Right atrium auricular region (tissue), 2 donors: Measurements from ENCODE around the gene MC1R. TPM values are rescaled to one million over a fixed set of nuclear protein-coding genes. Genes with fewer than 3 reads are reported as not detected.
"Not testable (repeated sequence)": the region's sequence is repeated elsewhere in the genome, so short reads cannot be mapped to it uniquely, and the experiment has no call there.

ENCODE experiments used
- DNase-seq: peaks from one replicate; pipeline ENCODE4 v3.0.0-alpha.2; 2019; ENCODE audit warnings: low spot score
- H3K27ac ChIP-seq, 2 donors: fragments of 200-600 bp; sonication (generic); 1 replicate in 1 of 2; 2 replicates in 1 of 2; pipeline ENCODE4 v1.5.1; 2016 to 2019
- H3K27me3 ChIP-seq, 2 donors: fragments of 200-600 bp; sonication (generic); one replicate each; pipeline versions ENCODE4 v1.5.1 to v1.6.0; 2017 to 2019
- H3K36me3 ChIP-seq: fragments of 200-600 bp; sonication (generic); one replicate; pipeline ENCODE4 v1.5.1; 2016
- H3K4me1 ChIP-seq, 2 donors: fragments of 200-600 bp; sonication (generic); one replicate each; pipeline versions ENCODE4 v1.5.1 to v1.6.0; 2017 to 2019
- H3K4me3 ChIP-seq, 2 donors: fragments of 200-600 bp; sonication (generic); 1 replicate in 1 of 2; 2 replicates in 1 of 2; pipeline ENCODE4 v1.5.1; 2017 to 2019; ENCODE audit warnings: mild to moderate bottlenecking in 1 of 2, moderate library complexity in 1 of 2
- H3K9me3 ChIP-seq, 2 donors: fragments of 200-600 bp; sonication (generic); one replicate each; pipeline ENCODE4 v1.5.1; 2019
- total RNA-seq, 2 donors: library from RNA; depleted of rRNA; stranded (reverse); fragments of >200 nt; gene quantifications; one replicate each; pipeline ENCODE4 v1.1.0, GENCODE V29; 2016
- TF ChIP-seq, protein P1 (sequence below), 2 donors: fragments of 200-600 bp; sonication (generic); IDR thresholded peaks; one replicate each; pipeline ENCODE4 v1.5.1; 2019; ENCODE audit warnings: antibody characterized with exemption in 2 of 2

MC1R gene
- total RNA-seq, 2 donors from 2014 or later: 0.63 to 1.8 TPM

DNA sequence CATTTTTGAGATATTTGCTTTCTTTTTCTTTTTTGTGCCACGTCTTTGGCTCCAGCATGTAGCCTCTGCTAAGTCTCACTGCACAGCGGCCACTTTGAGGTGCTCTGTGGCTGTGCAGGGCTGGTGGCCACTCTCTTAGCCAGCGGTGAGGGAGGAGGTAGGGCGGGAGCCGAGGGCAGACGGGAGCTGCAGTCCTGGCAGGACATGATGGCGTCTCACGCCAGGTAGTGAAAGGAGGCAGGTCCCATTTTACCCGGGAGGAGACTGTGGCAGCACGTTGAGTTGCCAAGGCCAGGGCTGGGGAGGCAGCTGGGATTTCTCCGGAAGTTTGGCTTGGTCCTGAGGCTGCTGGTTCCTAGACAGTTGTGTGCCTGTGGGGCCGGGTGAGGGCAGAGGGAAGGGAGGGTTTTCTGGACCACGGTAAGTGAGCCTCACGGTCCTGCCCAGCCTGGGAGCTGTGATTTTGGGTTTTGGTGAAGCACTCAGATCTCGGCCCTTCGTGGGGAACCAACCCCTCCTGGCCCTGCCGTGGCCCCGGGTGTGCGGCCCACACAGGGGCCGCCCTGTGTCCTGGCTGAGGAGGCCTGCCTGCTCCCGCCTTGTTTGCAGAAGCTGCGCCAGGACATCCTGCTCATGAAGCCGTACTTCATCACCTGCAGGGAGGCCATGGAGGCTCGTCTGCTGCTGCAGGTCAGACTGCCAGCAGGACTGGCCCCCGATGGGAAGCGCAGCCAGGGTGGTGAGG is 44.3 kb downstream of the MC1R start:
- TF ChIP-seq, protein P1, sequence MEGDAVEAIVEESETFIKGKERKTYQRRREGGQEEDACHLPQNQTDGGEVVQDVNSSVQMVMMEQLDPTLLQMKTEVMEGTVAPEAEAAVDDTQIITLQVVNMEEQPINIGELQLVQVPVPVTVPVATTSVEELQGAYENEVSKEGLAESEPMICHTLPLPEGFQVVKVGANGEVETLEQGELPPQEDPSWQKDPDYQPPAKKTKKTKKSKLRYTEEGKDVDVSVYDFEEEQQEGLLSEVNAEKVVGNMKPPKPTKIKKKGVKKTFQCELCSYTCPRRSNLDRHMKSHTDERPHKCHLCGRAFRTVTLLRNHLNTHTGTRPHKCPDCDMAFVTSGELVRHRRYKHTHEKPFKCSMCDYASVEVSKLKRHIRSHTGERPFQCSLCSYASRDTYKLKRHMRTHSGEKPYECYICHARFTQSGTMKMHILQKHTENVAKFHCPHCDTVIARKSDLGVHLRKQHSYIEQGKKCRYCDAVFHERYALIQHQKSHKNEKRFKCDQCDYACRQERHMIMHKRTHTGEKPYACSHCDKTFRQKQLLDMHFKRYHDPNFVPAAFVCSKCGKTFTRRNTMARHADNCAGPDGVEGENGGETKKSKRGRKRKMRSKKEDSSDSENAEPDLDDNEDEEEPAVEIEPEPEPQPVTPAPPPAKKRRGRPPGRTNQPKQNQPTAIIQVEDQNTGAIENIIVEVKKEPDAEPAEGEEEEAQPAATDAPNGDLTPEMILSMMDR (IDR thresholded peaks at IDR 0.05): no peak
- H3K27me3 ChIP-seq: no peaks in the 10 kb centered on the region
- H3K4me1 ChIP-seq: no peaks in the 10 kb centered on the region
- no peak overlapping the region for H3K4me3 ChIP-seq
- DNase-seq: no peak
- H3K36me3 ChIP-seq: peaks cover 21% of the 10 kb centered on the region
- H3K9me3 ChIP-seq: no peaks in the 10 kb centered on the region
- no peak overlapping the region for H3K27ac ChIP-seq

DNA sequence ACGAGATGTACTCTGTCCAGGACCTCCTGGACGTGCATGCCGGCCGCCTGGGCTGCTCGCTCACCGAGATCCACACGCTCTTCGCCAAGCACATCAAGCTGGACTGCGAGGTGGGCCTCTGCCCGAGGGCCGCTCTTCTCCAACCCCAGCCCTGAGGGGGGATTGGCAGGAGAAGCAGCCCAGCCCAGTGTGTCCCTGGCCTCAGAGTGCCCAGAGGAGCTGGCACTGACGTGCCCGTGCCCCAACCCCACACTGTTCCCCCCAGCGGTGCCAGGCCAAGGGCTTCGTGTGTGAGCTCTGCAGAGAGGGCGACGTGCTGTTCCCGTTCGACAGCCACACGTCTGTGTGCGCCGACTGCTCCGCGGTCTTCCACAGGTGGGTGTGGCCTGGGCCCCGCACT is 45.5 kb downstream of the MC1R start:
- Histone ChIP-seq H3K4me3 (no peak overlapping the region), H3K27me3 (no peaks in the 10 kb centered on the region), H3K9me3 (no peaks in the 10 kb centered on the region), H3K36me3 (peaks cover 10% of the 10 kb centered on the region), H3K27ac (no peak overlapping the region), H3K4me1 (no peaks in the 10 kb centered on the region)
- no peak for DNase-seq
- TF ChIP-seq, protein P1 (IDR thresholded peaks at IDR 0.05): no peak

DNA sequence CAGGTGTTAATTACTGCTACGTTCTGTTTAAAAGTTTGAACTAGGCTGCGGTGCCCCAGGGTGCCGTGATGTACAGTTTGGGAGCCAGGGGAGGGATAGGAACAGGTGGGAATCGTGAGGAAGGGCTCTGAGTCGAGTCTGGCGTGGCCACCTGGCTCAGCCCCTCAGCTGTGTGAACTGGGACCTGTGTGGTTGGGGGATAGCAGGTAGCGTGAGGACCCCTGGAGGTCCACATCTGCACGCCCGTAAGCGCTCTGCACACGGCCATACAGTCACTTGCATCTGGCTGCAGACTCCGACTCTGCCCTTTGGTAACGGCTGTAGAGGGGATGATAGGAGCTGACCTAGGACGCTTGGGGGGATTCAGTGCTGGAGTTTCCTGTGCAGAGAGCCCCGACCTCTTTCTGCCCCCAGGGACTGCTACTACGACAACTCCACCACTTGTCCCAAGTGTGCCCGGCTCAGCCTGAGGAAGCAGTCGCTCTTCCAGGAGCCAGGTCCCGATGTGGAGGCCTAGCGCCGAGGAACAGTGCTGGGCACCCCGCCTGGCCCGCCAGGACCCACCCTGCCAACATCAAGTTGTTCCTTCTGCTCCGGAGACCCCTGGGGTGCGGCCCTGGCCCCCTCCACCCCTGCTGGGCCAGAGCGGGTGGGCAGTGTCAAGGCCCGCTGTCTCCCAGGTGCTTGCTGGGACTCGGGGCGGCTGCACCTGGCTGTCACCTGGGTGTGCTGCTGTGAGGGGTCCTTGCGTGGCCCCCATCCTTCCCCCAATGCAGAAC is 47.0 kb downstream of the MC1R start:
- peaks cover 0 to under 1% of the 10 kb centered on the region in 2 donors for H3K4me1 ChIP-seq
- DNase-seq: no peak
- TF ChIP-seq, protein P1 (IDR thresholded peaks at IDR 0.05): no peak
- H3K36me3 ChIP-seq: peaks cover 8% of the 10 kb centered on the region
- H3K4me3 ChIP-seq: no peak overlapping the region
- no peak overlapping the region for H3K27ac ChIP-seq
- no peaks in the 10 kb centered on the region for H3K27me3 ChIP-seq
- H3K9me3 ChIP-seq: no peaks in the 10 kb centered on the region

DNA sequence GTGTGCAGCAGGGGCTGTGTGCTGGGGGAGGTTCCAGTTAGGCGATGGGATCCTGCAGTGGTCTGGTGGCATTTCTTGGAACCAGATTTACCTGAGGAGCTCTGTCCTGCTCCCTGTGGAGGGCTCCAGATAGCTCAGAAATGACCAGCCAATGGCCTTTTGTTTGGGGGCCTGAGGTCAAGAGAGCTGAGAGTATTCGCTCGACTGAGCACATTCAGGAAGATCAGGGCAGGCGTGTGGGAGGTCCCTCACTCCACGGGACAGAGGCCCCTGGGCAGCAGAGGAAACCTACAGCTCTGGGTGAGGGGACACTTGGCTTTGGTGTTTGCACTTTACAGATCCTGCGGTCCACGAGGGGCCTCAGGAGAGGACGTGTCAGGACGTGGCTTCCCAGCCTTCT is 48.1 kb downstream of the MC1R start:
- H3K36me3 ChIP-seq: peaks cover 4% of the 10 kb centered on the region
- no peaks in the 10 kb centered on the region for H3K27me3 ChIP-seq
- H3K27ac ChIP-seq: no peak overlapping the region
- H3K4me3 ChIP-seq: no peak overlapping the region
- H3K4me1 ChIP-seq: peaks cover 0 to 11% of the 10 kb centered on the region in 2 donors
- DNase-seq: no peak
- H3K9me3 ChIP-seq: no peaks in the 10 kb centered on the region
- TF ChIP-seq, protein P1 (IDR thresholded peaks at IDR 0.05): no peak

DNA sequence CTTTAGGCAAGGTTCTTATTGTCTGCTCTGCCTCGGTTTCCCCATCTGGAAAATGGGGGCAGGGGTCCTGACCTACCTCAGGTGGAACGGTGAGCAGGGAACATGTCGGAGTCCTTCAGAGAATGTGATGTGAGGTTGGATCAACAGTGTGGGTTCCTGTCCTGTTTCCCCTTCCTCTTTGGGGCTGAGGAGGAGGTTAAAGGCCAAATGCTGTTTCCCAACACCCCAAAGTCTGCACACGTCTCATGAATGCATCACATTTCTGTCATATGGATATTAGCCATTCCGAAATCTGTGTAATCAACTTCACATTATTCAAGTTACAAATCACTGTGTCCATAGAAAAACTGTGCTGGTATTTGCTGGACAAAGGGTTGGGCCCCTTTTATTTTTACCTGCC is 48.8 kb downstream of the MC1R start:
- peaks cover 0 to 15% of the 10 kb centered on the region in 2 donors for H3K4me1 ChIP-seq
- not testable (repeated sequence) for H3K36me3 ChIP-seq, H3K9me3 ChIP-seq, H3K4me3 ChIP-seq, H3K27ac ChIP-seq, H3K27me3 ChIP-seq, DNase-seq

DNA sequence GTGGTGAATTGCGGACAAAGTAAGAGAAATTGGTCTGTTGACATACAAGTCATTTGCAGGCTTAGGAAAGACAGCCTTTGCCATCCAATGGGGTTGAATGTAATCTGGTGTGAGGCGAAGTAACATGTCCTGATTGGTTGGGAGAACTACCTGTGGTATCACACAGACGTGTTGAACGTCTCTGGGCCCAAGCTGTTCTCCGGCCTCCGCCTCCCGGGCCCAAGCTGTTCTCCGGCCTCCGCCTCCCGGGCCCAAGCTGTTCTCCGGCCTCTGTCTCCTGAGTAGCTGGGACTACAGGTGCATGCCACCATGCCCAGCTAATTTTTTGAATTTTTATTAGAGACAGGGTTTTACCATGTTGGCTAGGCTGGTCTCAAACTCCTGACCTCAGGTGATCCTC is 49.4 kb downstream of the MC1R start:
- not testable (repeated sequence) for H3K27ac ChIP-seq, H3K36me3 ChIP-seq, H3K27me3 ChIP-seq, DNase-seq, H3K4me3 ChIP-seq, H3K9me3 ChIP-seq
- peaks cover 0 to 17% of the 10 kb centered on the region in 2 donors for H3K4me1 ChIP-seq
